GM18508 (cell line): Measurements from ENCODE around the gene ASPSCR1.
A peak's percentile ranks its signal among the peaks of the same experiment; 100 is the strongest.

ENCODE experiments used
- ATAC-seq: cut with Tn5 transposase; IDR thresholded peaks from one replicate; pipeline ENCODE4 v1.9.1; 2021; ENCODE audit warnings: moderate number of reproducible peaks; ENCODE audit not compliant: insufficient read depth, unreplicated experiment

The ASPSCR1 gene

GRCh38 chr17:82020572-82021106, 43.2 kb downstream of the ASPSCR1 start:
- no peak for ATAC-seq

- no peak for ATAC-seq
Observed at GRCh38 chr17:82021107-82021899, 43.9 kb downstream of the ASPSCR1 start.

- ATAC-seq = no peak
Observed at GRCh38 chr17:82021900-82022309, 44.5 kb downstream of the ASPSCR1 start.

GRCh38 chr17:82022310-82022980, 45.0 kb downstream of the ASPSCR1 start, which contains the start of gene CENPX:
Gene CENPX (minus strand): TSS chr17:82022878. CDS start chr17:82022861, 17 bp downstream.
- peak; percentile 11 for ATAC-seq

- peak; percentile 53 for ATAC-seq
Observed at GRCh38 chr17:82022981-82023446, 45.6 kb downstream of the ASPSCR1 start, which contains the start of gene LRRC45. Gene LRRC45 (plus strand): TSS chr17:82023305. CDS start chr17:82023644, 339 bp downstream.

- ATAC-seq = no peak
Observed at GRCh38 chr17:82023447-82024241, 46.2 kb downstream of the ASPSCR1 start.

GRCh38 chr17:82024859-82025258, 47.4 kb downstream of the ASPSCR1 start:
- ATAC-seq = no peak

- ATAC-seq = no peak
Observed at GRCh38 chr17:82025401-82026107, 48.1 kb downstream of the ASPSCR1 start.

- ATAC-seq = no peak
Observed at GRCh38 chr17:82028246-82028645, 50.8 kb downstream of the ASPSCR1 start.

GRCh38 chr17:82028966-82029365, 51.5 kb downstream of the ASPSCR1 start:
- no peak for ATAC-seq

- ATAC-seq = no peak
Observed at GRCh38 chr17:82029391-82029790, 52.0 kb downstream of the ASPSCR1 start.

GRCh38 chr17:82029990-82030469, 52.6 kb downstream of the ASPSCR1 start:
- no peak for ATAC-seq

GRCh38 chr17:82030470-82031302, 53.3 kb downstream of the ASPSCR1 start:
- no peak for ATAC-seq

GRCh38 chr17:82031303-82031884, 54.0 kb downstream of the ASPSCR1 start, which contains the start of gene RAC3:
Gene RAC3 (plus strand): TSS chr17:82031678. CDS start chr17:82031762, 84 bp downstream.
- ATAC-seq = no peak

GRCh38 chr17:82031885-82032627, 54.6 kb downstream of the ASPSCR1 start:
- no peak for ATAC-seq

GRCh38 chr17:82033359-82034085, 56.1 kb downstream of the ASPSCR1 start:
- no peak for ATAC-seq
